AG09319 (cell line): ENCODE data around the gene KCTD21.

ENCODE experiments used
- DNase-seq: peaks from one replicate; pipeline ENCODE4 v3.0.0-alpha.2; 2010; ENCODE audit warnings: low read depth; ENCODE audit errors: extremely low read depth
- CTCF ChIP-seq: IDR thresholded peaks from 2 replicates; pipeline ENCODE4 v1.5.1; 2011; ENCODE audit warnings: low read depth, mild to moderate bottlenecking, inconsistent platforms, low read length, moderate library complexity

The KCTD21 gene

GRCh38 chr11:78216571-78217287, 28.3 kb upstream of the KCTD21 start:
- TF ChIP-seq CTCF, result no peak
- no peak for DNase-seq

GRCh38 chr11:78216021-78216420, 27.6 kb upstream of the KCTD21 start:
- DNase-seq, result no peak

GRCh38 chr11:78214331-78215194, 26.1 kb upstream of the KCTD21 start:
- no peak for TF ChIP-seq CTCF
- no peak for DNase-seq

More at GRCh38 chr11:78216021-78216420, 27.6 kb upstream of the KCTD21 start:
- no peak for TF ChIP-seq CTCF

GRCh38 chr11:78213526-78214330, 25.3 kb upstream of the KCTD21 start:
- no peak for TF ChIP-seq CTCF
- DNase-seq, result no peak

- no peak for DNase-seq
- TF ChIP-seq CTCF, result no peak
These were observed 24.4 kb upstream of the KCTD21 start for GRCh38 chr11:78212586-78213371.

- no peak for TF ChIP-seq CTCF
- DNase-seq, result no peak
These were observed 23.1 kb upstream of the KCTD21 start for GRCh38 chr11:78211565-78211964.
